Liver (tissue), 3 donors: Measurements from ENCODE around the gene IFIT3.

Source experiments
- ATF3 ChIP-seq: IDR thresholded peaks from 2 replicates; pipeline ENCODE4 v1.6.1; 2016; ENCODE audit warnings: antibody characterized with exemption
- GABPA ChIP-seq, 2 donors: IDR thresholded peaks in 1 of 2; conservative IDR thresholded peaks in 1 of 2; 2 replicates each; pipeline ENCODE4 v1.6.1; 2016; ENCODE audit warnings: antibody characterized with exemption in 2 of 2, mild to moderate bottlenecking in 1 of 2, moderate library complexity in 1 of 2
- HNF4A ChIP-seq, 2 donors: conservative IDR thresholded peaks; 2 replicates each; pipeline ENCODE4 v1.6.1; 2016; ENCODE audit warnings: antibody characterized with exemption in 2 of 2, mild to moderate bottlenecking in 2 of 2
- YY1 ChIP-seq: IDR thresholded peaks from 2 replicates; pipeline ENCODE4 v1.6.1; 2016; ENCODE audit warnings: antibody characterized with exemption, mild to moderate bottlenecking
- TF ChIP-seq, protein P1 (sequence below): fragments of 150-350 bp; IDR thresholded peaks from 2 replicates; pipeline ENCODE4 v1.5.1; 2017; ENCODE audit warnings: improper control_type of control experiment, low read depth, low read length; ENCODE audit not compliant: missing input control
- donor health status: healthy.
- donor health status: healthy.

- TF ChIP-seq, protein P1, sequence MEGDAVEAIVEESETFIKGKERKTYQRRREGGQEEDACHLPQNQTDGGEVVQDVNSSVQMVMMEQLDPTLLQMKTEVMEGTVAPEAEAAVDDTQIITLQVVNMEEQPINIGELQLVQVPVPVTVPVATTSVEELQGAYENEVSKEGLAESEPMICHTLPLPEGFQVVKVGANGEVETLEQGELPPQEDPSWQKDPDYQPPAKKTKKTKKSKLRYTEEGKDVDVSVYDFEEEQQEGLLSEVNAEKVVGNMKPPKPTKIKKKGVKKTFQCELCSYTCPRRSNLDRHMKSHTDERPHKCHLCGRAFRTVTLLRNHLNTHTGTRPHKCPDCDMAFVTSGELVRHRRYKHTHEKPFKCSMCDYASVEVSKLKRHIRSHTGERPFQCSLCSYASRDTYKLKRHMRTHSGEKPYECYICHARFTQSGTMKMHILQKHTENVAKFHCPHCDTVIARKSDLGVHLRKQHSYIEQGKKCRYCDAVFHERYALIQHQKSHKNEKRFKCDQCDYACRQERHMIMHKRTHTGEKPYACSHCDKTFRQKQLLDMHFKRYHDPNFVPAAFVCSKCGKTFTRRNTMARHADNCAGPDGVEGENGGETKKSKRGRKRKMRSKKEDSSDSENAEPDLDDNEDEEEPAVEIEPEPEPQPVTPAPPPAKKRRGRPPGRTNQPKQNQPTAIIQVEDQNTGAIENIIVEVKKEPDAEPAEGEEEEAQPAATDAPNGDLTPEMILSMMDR, result no peak
- TF ChIP-seq YY1 (peak; percentile 70), ATF3 (no peak), HNF4A (conservative IDR thresholded peaks at IDR 0.05) (peak in 1 of 2 donors; percentile 10), GABPA (IDR thresholded peaks at IDR 0.05 in 1 of 2, conservative IDR thresholded peaks at IDR 0.05 in 1 of 2) (no peak)
These were observed 25.9 kb upstream of the IFIT3 start, which contains the start of gene IFIT2 for GRCh38 chr10:89301721-89302445.
